Cardiac fibroblast (primary cell): Measurements from ENCODE around the gene TOX2.

Experiments used
- DNase-seq, 2 donors: peaks; one replicate each; pipeline versions ENCODE4 v3.0.0 to v3.0.0-alpha.2; 2010; ENCODE audit warnings: low read depth in 2 of 2
- H3K4me3 ChIP-seq, 2 donors: replicated peaks in 1 of 2; 1 replicate in 1 of 2; 2 replicates in 1 of 2; pipeline ENCODE4 v1.5.1; 2011; ENCODE audit warnings: low read depth in 2 of 2, low read length in 2 of 2, mild to moderate bottlenecking in 2 of 2, moderate library complexity in 1 of 2
- CTCF ChIP-seq: IDR thresholded peaks from one replicate; pipeline ENCODE4 v1.5.1; 2011; ENCODE audit warnings: low read depth, mild to moderate bottlenecking, low read length, inconsistent platforms

The TOX2 gene

GRCh38 chr20:44027343-44028002, 112.8 kb downstream of the TOX2 start:
- H3K4me3 ChIP-seq: no peak overlapping the region
- TF ChIP-seq CTCF: no peak
- no peak for DNase-seq

- no peak for TF ChIP-seq CTCF
- H3K4me3 ChIP-seq: no peak overlapping the region
- DNase-seq: peak in 1 of 2 donors; percentile 5
These were observed 113.5 kb downstream of the TOX2 start for GRCh38 chr20:44028003-44028730.

- H3K4me3 ChIP-seq: no peak overlapping the region
- DNase-seq: no peak
- TF ChIP-seq CTCF: no peak
These were observed 114.5 kb downstream of the TOX2 start for GRCh38 chr20:44028868-44029847.

GRCh38 chr20:44029848-44030230, 115.2 kb downstream of the TOX2 start:
- TF ChIP-seq CTCF: no peak
- no peak overlapping the region for H3K4me3 ChIP-seq
- DNase-seq: no peak

- H3K4me3 ChIP-seq: no peak overlapping the region
- DNase-seq: no peak
- no peak for TF ChIP-seq CTCF
These were observed 115.7 kb downstream of the TOX2 start for GRCh38 chr20:44030394-44030793.

GRCh38 chr20:44031001-44031574, 116.4 kb downstream of the TOX2 start:
- no peak for TF ChIP-seq CTCF
- H3K4me3 ChIP-seq: no peak overlapping the region
- DNase-seq: no peak
